Astrocyte of the cerebellum (primary cell): ENCODE measurements around the gene NTN4.
A peak's percentile ranks its signal among the peaks of the same experiment; 100 is the strongest.

Experiments used
- DNase-seq: peaks from one replicate; pipeline ENCODE4 v3.0.0-alpha.2; 2011; ENCODE audit warnings: low read depth
- H3K4me3 ChIP-seq: 2 replicates; pipeline ENCODE4 v1.5.1; 2011; ENCODE audit warnings: mild to moderate bottlenecking, low read depth, low read length, moderate library complexity
- CTCF ChIP-seq: IDR thresholded peaks from 2 replicates; pipeline ENCODE4 v1.5.1; 2012; ENCODE audit warnings: low read length, low read depth, moderate library complexity, mild to moderate bottlenecking; ENCODE audit errors: missing control alignments
- in situ Hi-C: cut with HindIII; loops from 2 replicates; pipeline ENCODE4 v1.10.0; 2017; ENCODE audit warnings: low sequenced_read_pairs

NTN4 gene

GRCh38 chr12:95764848-95765247 lies 25.7 kb downstream of the NTN4 start:
- H3K4me3 ChIP-seq: no peak overlapping the region
- DNase-seq: no peak
- TF ChIP-seq CTCF: no peak
- in situ Hi-C loops: no loop called here

- in situ Hi-C loops: no loop called here
- H3K4me3 ChIP-seq: no peak overlapping the region
- no peak for TF ChIP-seq CTCF
- peak; percentile 6 for DNase-seq
These were observed 26.7 kb downstream of the NTN4 start for GRCh38 chr12:95763809-95764253.

GRCh38 chr12:95762123-95762785 lies 28.3 kb downstream of the NTN4 start:
- no peak overlapping the region for H3K4me3 ChIP-seq
- in situ Hi-C loops: no loop called here
- TF ChIP-seq CTCF: no peak
- DNase-seq: no peak

GRCh38 chr12:95760371-95760770 lies 30.2 kb downstream of the NTN4 start:
- DNase-seq: no peak
- no peak overlapping the region for H3K4me3 ChIP-seq
- TF ChIP-seq CTCF: no peak
- in situ Hi-C loops: no loop called here

- H3K4me3 ChIP-seq: no peak overlapping the region
- no peak for TF ChIP-seq CTCF
- in situ Hi-C loops: no loop called here
- DNase-seq: no peak
These were observed 30.8 kb downstream of the NTN4 start for GRCh38 chr12:95759718-95760117.

GRCh38 chr12:95759039-95759438 lies 31.5 kb downstream of the NTN4 start:
- in situ Hi-C loops: no loop called here
- TF ChIP-seq CTCF: no peak

More at GRCh38 chr12:95759039-95759438, 31.5 kb downstream of the NTN4 start:
- no peak overlapping the region for H3K4me3 ChIP-seq
- no peak for DNase-seq
